Adrenal gland (tissue), 12 donors: Measurements from ENCODE around the gene PPM1A. TPM values are rescaled to one million over a fixed set of nuclear protein-coding genes. Genes with fewer than 3 reads are reported as not detected.

Experiments
- DNase-seq, 7 donors: peaks; one replicate each; pipeline ENCODE4 v3.0.0-alpha.2; 2019 to 2020
- H3K27ac ChIP-seq, 5 donors: fragments of 200-600 bp; sonication (generic) in 4 of 5; 1 replicate in 3 of 5; 2 replicates in 2 of 5; pipeline versions ENCODE4 v1.5.1 to v1.8.0; 2016 to 2020; ENCODE audit warnings: mild to moderate bottlenecking in 1 of 5
- H3K27me3 ChIP-seq: fragments of 200-600 bp; 2 replicates; pipeline ENCODE4 v1.8.0; 2021
- H3K36me3 ChIP-seq, 2 donors: fragments of 200-600 bp; replicated peaks in 1 of 2; 1 replicate in 1 of 2; 2 replicates in 1 of 2; pipeline versions ENCODE4 v1.5.1 to v1.8.0; 2018 to 2022
- H3K4me1 ChIP-seq, 2 donors: fragments of 200-600 bp; replicated peaks in 1 of 2; 1 replicate in 1 of 2; 2 replicates in 1 of 2; pipeline versions ENCODE4 v1.5.1 to v1.8.0; 2018 to 2021
- H3K4me3 ChIP-seq, 4 donors: fragments of 200-600 bp; sonication (generic) in 3 of 4; one replicate each; pipeline ENCODE4 v1.5.1; 2016 to 2018
- H3K9me3 ChIP-seq, 3 donors: fragments of 200-600 bp; sonication (generic) in 1 of 3; replicated peaks in 1 of 3; 1 replicate in 2 of 3; 2 replicates in 1 of 3; pipeline versions ENCODE4 v1.5.1 to v1.8.0; 2016 to 2021
- CTCF ChIP-seq, 6 experiments: fragments of 450-650 bp in 4 of 6; fragments of 200-600 bp in 2 of 6; sonication (generic) in 1 of 6; IDR thresholded peaks; 1 replicate in 5 of 6; 2 replicates in 1 of 6; pipeline versions ENCODE4 v1.5.1 to v1.8.0; 2016 to 2021; ENCODE audit warnings: antibody characterized with exemption in 6 of 6, mild to moderate bottlenecking in 2 of 6, moderate library complexity in 1 of 6
- POLR2A ChIP-seq, 2 donors: fragments of 450-650 bp; IDR thresholded peaks; one replicate each; pipeline ENCODE4 v1.6.1; 2017; ENCODE audit warnings: antibody characterized with exemption in 2 of 2, mild to moderate bottlenecking in 2 of 2, moderate library complexity in 1 of 2
- WGBS, 4 donors: extraction: QIAGEN DNeasy Blood & Tissue Kit in 2 of 4; methylation state at CpG; one replicate each; pipeline versions ENCODE4 v1.1.5 to v1.1.7; 2013 to 2017; 5-methylcytosine and 5-hydroxymethylcytosine counted together
- intact Hi-C, 2 donors: fragments of 100-400 bp; cut with DNase I; formaldehyde crosslinking; loops; one replicate each; pipeline versions ENCODE4 v1.14.1 to v1.15.0; 2022 to 2023
- polyA plus RNA-seq, 3 donors: library from polyadenylated mRNA; stranded (reverse); fragments of 200-250 nt in 2 of 3; fragments of 350-450 nt in 1 of 3; fragmentation: Illumina TruSeq in 1 of 3; extraction: RNeasy Lipid Tissue Mini Kit (QIAGEN cat#74804) in 1 of 3; gene quantifications; one replicate each; pipeline ENCODE4 v1.2.3, GENCODE V29; 2013 to 2014
- total RNA-seq, 9 donors: library from RNA; depleted of rRNA in 4 of 9; stranded (reverse); fragments of >200 nt in 4 of 9; fragments of 120-200 nt in 1 of 9; fragmentation: NEBNext Ultra II Directional in 1 of 9; extraction: Animal tissue kit (Norgen Biotek cat#: 25700) in 1 of 9; gene quantifications; one replicate each; pipeline versions ENCODE4 v1.1.0 to v1.2.4, GENCODE V29; 2013 to 2023
- donor health status: healthy with polysubstance abuse.
- donor health status: Bipolar disorder and iron deficiency.
- donor health status: DM: yes; HTN: yes; CAD: no.
- donor health status: DM: no; HTN: no; CAD: no.
- donor health status: DM: no; HTN: no; CAD: no.
- donor health status: DM: yes; HTN: yes; CAD: no.

The PPM1A gene
- total and polyA plus RNA-seq, 12 donors: 19.1 to 56.5 (median 34.2) TPM

- Histone ChIP-seq H3K27ac (no peak overlapping the region), H3K27me3 (no peaks in the 10 kb centered on the region), H3K4me3 (no peak overlapping the region), H3K36me3 (no peaks in the 10 kb centered on the region), H3K4me1 (no peaks in the 10 kb centered on the region), H3K9me3 (no peaks in the 10 kb centered on the region)
- intact Hi-C loops: no loop called here
- TF ChIP-seq POLR2A (IDR thresholded peaks at IDR 0.05): no peak
- TF ChIP-seq CTCF (IDR thresholded peaks at IDR 0.05): no peak
- DNase-seq: no peak
- 73 to 89% (median 83%) methylated on average over 10 of the region's 10 CpGs for WGBS, 4 donors
Measured at GRCh38 chr14:60220917-60221316, 28.1 kb upstream of the PPM1A start.

GRCh38 chr14:60221457-60221856 lies 27.6 kb upstream of the PPM1A start:
- intact Hi-C loops: no loop called here
- no peaks in the 10 kb centered on the region for H3K27me3 ChIP-seq
- TF ChIP-seq POLR2A (IDR thresholded peaks at IDR 0.05): no peak
- TF ChIP-seq CTCF (IDR thresholded peaks at IDR 0.05): no peak
- no peak for DNase-seq
- no peaks in the 10 kb centered on the region for H3K36me3 ChIP-seq
- H3K4me3 ChIP-seq: no peak overlapping the region
- H3K4me1 ChIP-seq: no peaks in the 10 kb centered on the region
- H3K9me3 ChIP-seq: no peaks in the 10 kb centered on the region
- no peak overlapping the region for H3K27ac ChIP-seq

DNA sequence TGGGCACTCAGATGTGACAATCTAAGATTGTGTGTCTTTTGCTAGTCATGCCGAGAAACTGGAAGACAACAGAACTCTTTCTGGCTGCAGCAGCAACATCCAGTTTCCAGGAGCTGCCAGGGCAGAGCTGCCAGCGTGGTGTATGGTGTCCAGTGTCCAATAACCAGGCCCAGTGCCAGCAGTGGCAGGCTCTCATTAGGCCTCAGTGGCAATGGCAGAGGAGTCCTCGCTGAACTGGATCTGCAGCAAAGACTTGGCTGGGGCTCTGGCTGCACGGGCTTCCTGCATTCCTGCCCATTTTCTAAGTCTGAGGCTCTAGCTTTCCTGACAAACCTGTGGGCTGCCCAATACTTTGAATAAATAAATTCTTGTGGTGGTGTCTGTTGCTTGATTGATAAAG lies 26.2 kb upstream of the PPM1A start:
- no peaks in the 10 kb centered on the region for H3K36me3 ChIP-seq
- no peaks in the 10 kb centered on the region for H3K27me3 ChIP-seq
- DNase-seq: no peak
- no peak overlapping the region for H3K27ac ChIP-seq
- WGBS, 4 donors: 84 to 92% (median 88%) methylated on average over 2 to 4 of the region's 4 CpGs
- TF ChIP-seq CTCF (IDR thresholded peaks at IDR 0.05) (no peak), POLR2A (IDR thresholded peaks at IDR 0.05) (no peak)
- intact Hi-C loops: no loop called here
- H3K4me3 ChIP-seq: no peak overlapping the region
- no peaks in the 10 kb centered on the region for H3K9me3 ChIP-seq
- no peaks in the 10 kb centered on the region for H3K4me1 ChIP-seq

- H3K9me3 ChIP-seq: no peaks in the 10 kb centered on the region
- DNase-seq: no peak
- no peaks in the 10 kb centered on the region for H3K4me1 ChIP-seq
- no peaks in the 10 kb centered on the region for H3K36me3 ChIP-seq
- no peak for TF ChIP-seq CTCF (IDR thresholded peaks at IDR 0.05)
- no peak for TF ChIP-seq POLR2A (IDR thresholded peaks at IDR 0.05)
- WGBS, 4 donors: 64 to 79% (median 73%) methylated on average over 3 of the region's 3 CpGs
- H3K4me3 ChIP-seq: no peak overlapping the region
- H3K27ac ChIP-seq: no peak overlapping the region
- intact Hi-C loops: no loop called here
- no peaks in the 10 kb centered on the region for H3K27me3 ChIP-seq
Measured at GRCh38 chr14:60225265-60225664, 23.8 kb upstream of the PPM1A start.
